GM12874 (cell line): ENCODE results near the gene ACTR1B.

Experiments
- CTCF ChIP-seq: IDR thresholded peaks from 2 replicates; pipeline ENCODE4 v1.5.1; 2011; ENCODE audit warnings: low read depth, mild to moderate bottlenecking, control low read depth, low read length, moderate library complexity; ENCODE audit not compliant: insufficient read depth

The ACTR1B gene

DNA sequence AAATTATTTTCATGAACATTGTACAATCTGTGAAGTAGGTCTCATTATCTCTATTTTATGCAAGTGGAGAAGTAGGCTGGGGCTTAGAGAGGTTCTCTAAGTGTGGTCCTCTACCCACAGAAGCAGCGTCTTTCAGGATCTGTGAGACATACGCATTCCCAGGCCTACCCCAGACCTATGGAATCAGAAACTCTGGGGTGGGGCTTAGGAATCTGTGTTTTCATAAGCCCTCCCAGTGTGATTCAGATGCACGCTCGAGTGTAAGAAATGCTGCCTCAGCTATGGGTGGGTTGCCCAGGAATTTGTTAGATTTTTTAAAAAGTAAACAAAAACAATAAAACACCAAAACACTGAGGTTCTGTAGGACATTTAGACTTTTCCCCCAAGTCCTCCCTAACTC, 34.7 kb upstream of the ACTR1B start:
- TF ChIP-seq CTCF, result no peak

DNA sequence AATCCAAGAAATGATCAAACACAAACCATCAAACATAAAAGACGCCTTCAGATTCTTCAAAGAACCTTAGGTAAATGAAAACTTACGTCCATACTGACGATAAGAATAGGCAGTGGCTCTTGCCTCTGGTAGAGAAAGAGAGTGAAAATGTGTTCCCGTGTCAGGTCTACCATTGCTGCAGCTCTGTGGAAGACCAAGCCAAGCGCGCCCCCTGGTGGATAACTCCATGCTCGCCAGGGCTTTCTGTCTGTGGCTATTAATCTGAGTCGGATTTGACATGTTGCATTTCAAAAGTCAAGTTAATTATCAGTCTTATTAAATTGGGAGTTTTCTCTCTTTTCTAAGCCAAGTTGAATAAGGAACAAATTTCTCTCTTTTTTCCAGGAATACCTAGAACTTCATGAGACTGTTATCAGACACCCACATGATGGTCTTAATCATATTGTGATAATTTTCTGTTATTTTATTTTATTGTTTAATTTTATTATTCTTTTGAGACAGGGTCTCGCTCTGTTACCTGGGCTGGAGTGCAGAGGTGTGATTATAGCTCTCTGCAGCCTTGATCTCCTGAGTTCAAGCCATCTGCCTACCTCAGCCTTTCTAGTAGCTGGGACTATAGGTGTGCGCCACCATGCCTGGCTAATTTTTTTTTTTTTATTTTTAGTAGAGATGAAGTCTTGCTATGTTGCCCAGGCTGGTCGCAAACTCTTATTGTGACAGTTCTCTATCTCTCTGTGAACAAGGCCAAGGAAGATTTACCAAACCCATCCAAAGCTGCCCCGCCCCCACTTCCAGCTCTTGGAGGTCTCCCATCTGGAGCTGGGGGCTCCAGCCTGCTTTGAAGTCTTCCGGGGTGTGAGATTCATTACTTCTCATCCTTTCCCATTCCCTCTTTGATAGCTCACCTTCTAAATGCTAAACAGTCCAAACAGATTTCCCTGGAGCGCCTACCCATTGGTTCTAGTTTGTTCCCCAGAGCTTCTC, 33.7 kb upstream of the ACTR1B start:
- peak; percentile 80 for TF ChIP-seq CTCF

GRCh38 chr2:97695744-97696143, 31.9 kb upstream of the ACTR1B start:
- no peak for TF ChIP-seq CTCF

DNA sequence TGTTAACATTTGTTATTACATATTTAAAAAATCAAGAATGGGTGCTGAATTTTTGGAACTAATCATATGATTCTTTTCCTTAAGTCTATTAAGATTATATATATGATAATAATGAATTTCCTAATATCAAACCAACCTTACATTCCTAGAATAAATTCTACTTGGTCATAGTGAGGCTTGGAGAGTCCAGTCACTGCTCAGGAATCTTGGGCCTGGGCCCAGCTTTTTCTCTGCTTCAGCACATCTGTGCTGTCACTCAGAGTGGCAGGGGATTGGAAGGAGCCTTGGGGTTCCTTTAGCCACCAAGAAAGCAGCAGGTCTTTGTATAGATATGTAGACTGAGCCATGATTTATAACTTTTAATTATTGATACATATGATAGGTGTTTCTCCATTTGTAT, 29.6 kb upstream of the ACTR1B start:
- TF ChIP-seq CTCF, result no peak

DNA sequence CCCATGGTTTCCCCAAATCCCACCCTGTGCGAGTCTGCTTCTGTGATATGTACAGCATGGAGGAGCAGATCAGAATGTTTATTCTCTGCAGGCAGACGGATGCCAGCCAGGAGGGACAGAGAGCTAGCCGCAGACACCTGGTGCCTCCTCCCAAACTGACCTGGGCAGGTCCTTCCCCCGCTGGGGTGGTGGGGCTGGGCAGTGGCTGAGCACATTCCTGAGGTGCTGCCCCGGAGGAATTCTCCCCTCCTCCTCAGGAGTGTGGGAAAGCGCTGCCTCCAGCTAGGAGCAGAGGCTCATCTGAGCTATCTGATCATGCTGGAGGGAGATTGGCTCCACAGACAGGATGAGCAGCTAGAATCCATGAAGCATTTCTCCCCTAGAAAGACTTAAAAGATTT, 27.3 kb upstream of the ACTR1B start:
- TF ChIP-seq CTCF, result no peak

- no peak for TF ChIP-seq CTCF
Measured at GRCh38 chr2:97688062-97688827, 24.4 kb upstream of the ACTR1B start.

- TF ChIP-seq CTCF, result no peak
Measured at GRCh38 chr2:97678298-97678697, 14.5 kb upstream of the ACTR1B start.
